VCaP (cell line): Measurements from ENCODE around the gene IL1RL2.

Experiments used
- H3K27ac ChIP-seq: fragments of 450-650 bp; 2 replicates; pipeline ENCODE4 v1.5.1; 2017
- TF ChIP-seq, protein P1 (sequence below): fragments of 450-650 bp; conservative IDR thresholded peaks from 2 replicates; pipeline ENCODE4 v1.5.1; 2017; ENCODE audit warnings: mild to moderate bottlenecking, moderate library complexity

IL1RL2 gene

DNA sequence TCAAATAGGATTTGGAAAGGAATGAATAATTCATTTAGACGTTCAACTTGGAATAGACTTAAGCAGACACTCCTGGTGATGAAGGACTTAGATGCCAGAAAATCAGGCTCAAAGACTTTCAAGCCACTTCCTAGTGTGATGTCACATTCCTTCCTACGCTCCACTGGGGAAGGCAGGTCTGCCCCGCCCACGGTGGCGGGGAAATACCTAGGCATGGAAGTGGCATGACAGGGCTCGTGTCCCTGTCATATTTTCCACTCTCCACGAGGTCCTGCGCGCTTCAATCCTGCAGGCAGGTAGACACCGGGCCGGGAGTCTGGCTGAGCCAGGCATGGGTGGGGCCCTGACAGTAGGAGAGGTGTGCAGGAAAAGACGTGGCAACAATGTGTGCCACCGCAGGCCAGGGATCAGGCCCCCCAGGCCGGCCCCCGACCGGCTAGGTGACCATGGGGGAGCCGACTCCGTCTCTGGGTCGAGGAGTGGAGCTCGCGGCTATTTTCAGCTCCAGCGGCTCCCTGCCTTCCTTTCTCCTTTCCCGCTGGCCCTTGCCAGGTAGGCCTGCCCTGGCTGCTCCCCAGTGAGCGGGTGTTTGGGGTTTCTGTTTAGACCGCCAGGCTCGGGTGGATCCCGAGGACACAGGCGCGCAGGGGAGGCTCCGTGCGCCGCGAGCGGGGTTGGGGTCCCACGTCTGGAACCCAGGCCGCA is at the start of gene IL1RL2:
TSS of gene IL1RL2 (plus strand) at position 233 of the 705 bp plus-strand sequence. CDS start 845 bp downstream, outside the sequence.
- no peak within 1 kb of the TSS for H3K27ac ChIP-seq

DNA sequence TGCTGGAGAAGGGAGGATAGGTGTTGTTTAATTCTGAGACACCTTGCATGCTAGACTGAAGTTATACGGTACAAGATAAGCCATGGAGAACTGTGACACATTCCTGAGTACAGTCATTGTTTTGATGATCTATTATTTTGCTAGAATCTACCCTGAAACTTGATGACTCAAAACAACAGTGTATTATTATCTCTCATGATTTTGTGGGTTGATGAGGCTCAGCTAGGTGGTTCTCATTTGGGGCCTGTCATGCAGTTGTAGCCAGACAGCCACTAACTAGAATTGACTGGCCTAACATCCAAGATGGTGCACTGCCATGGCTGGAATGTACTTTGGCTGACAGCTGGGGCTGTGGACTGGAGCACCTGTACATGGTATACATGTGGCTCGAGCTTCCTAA is 49.7 kb upstream of the IL1RL2 start:
- no peak overlapping the region for H3K27ac ChIP-seq
- TF ChIP-seq, protein P1, sequence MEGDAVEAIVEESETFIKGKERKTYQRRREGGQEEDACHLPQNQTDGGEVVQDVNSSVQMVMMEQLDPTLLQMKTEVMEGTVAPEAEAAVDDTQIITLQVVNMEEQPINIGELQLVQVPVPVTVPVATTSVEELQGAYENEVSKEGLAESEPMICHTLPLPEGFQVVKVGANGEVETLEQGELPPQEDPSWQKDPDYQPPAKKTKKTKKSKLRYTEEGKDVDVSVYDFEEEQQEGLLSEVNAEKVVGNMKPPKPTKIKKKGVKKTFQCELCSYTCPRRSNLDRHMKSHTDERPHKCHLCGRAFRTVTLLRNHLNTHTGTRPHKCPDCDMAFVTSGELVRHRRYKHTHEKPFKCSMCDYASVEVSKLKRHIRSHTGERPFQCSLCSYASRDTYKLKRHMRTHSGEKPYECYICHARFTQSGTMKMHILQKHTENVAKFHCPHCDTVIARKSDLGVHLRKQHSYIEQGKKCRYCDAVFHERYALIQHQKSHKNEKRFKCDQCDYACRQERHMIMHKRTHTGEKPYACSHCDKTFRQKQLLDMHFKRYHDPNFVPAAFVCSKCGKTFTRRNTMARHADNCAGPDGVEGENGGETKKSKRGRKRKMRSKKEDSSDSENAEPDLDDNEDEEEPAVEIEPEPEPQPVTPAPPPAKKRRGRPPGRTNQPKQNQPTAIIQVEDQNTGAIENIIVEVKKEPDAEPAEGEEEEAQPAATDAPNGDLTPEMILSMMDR = no peak

More for the DNA sequence above, at the start of gene IL1RL2:
- TF ChIP-seq, protein P1 = no peak

DNA sequence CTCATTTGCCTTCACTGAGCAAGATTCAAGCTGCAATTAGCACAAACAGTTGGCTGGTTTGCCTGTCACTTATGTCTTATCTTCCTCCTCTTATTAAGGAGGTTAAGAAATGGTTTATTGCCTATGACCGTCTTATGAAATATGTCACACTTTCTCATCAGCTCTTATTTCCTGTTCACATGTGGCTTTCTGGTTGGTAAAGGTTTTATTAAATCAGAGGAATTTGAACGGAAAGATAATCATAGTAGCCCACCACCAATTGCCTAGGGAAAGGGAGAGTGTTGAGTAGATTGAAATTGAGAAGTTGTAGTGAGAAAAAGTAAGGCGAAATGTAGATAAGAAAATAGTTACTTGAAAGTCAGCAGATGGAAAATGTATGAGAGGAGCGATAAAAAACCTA is 48.5 kb upstream of the IL1RL2 start:
- TF ChIP-seq, protein P1 = no peak
- no peak overlapping the region for H3K27ac ChIP-seq

DNA sequence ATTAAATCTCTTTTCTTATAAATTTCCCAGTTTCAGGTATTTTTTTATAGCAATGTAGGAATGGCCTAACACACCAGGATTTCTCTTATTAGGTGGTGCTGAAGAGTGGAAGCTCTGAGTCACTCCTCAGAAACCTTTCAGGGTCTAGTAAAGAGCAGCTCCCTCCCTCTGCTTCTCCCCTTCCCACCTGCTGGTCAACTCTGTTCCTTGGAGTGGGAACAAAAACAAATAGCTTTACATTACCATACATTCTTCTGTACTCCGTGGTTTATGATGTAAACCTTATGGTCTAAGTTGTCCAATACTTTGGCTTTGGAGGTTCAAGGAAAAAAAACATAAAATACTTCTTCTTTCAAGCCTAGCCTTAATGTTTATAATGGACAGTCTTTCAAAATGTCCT is 47.0 kb upstream of the IL1RL2 start:
- no peak overlapping the region for H3K27ac ChIP-seq
- TF ChIP-seq, protein P1 = no peak

DNA sequence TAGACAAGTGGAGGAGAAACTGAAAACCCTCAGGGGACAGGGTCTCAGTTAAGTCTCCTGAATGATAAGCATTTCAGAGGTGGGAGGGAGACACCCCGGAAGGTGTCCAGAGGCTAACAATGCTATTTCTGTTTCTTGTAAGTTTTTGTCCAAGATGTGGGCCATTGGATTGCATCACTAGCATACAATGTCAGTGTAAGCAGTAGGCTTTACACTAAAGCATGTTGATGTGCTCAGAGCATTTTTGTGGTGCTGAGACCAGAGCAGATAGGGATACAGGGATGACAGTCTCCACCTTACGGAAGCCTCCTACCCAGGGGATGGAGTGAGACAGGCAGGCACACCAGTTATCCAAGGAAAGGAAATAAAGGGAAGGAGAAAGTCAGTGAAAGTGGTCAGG is 46.4 kb upstream of the IL1RL2 start:
- H3K27ac ChIP-seq = peak overlapping the region; percentile 78
- TF ChIP-seq, protein P1 = no peak

DNA sequence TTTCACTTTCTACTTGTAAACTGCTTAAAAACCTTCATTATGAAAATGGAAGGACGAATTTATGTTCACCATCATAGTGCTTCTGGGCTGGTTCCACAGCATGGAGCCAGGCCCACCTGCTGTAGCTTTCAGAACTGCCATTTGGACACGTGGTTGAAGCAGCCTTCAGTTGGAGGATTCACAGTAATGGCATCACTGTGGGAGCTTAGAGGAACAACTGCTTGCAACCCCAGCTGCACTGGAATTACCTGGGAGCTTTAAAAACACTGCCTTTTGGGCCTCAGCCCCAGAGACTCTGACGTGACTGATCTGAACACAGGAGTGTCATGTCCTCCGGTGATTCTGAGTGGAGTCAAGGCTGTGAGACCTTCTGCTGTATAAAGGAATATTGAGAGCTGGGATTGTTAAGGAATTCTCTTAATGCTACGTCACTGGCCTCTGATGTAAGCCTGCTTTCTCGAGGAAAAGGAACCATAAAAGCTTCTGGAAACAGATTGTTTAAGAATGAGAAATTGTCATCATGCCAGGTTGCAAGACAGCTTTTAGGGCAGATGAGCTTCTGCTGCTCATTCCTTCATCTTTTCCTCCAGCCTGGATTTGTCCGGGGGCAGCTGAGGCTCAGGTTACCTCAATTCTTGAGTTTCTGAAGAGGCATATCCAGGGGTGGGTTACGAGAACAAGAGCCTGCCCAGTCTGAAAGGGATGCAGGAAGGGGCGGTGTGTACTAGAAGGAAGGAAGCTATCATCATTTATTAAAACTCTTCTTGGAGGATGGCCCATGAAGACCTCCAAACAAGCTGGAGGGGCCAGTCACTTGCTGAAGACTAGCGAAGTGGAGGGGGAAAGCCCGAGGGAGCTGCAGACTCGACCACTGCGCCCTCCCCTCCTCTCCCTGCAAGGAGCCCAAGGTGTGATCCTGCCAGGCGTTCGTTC is 45.5 kb upstream of the IL1RL2 start:
- H3K27ac ChIP-seq = peak overlapping the region; percentile 78
- TF ChIP-seq, protein P1 = no peak
